Transverse colon (tissue), 4 donors: ENCODE results near the gene GPR21. TPM values are rescaled to one million over a fixed set of nuclear protein-coding genes. Genes with fewer than 3 reads are reported as not detected.

Experiments
- DNase-seq: peaks from one replicate; pipeline ENCODE4 v3.0.0-alpha.2; 2019
- H3K27ac ChIP-seq, 4 donors: fragments of 200-600 bp; sonication (generic); 2 replicates each; pipeline ENCODE4 v1.5.1; 2016 to 2018; ENCODE audit warnings: inconsistent platforms in 4 of 4
- H3K27me3 ChIP-seq: fragments of 200-600 bp; sonication (generic); 2 replicates; pipeline ENCODE4 v1.5.1; 2017; ENCODE audit warnings: inconsistent platforms
- H3K36me3 ChIP-seq, 4 donors: fragments of 200-600 bp; sonication (generic); 2 replicates each; pipeline ENCODE4 v1.5.1; 2017 to 2019; ENCODE audit warnings: inconsistent platforms in 4 of 4
- H3K4me1 ChIP-seq, 4 donors: fragments of 200-600 bp; sonication (generic); 2 replicates each; pipeline ENCODE4 v1.5.1; 2017 to 2020; ENCODE audit warnings: inconsistent platforms in 4 of 4
- H3K4me3 ChIP-seq, 4 donors: fragments of 200-600 bp; sonication (generic); 1 replicate in 1 of 4; 2 replicates in 3 of 4; pipeline versions ENCODE4 v1.5.1 to v1.6.1; 2017 to 2019; ENCODE audit warnings: inconsistent platforms in 4 of 4
- H3K9me3 ChIP-seq, 2 donors: fragments of 200-600 bp; sonication (generic); 2 replicates each; pipeline ENCODE4 v1.5.1; 2017 to 2019; ENCODE audit warnings: inconsistent platforms in 2 of 2
- CTCF ChIP-seq, 5 experiments: fragments of 200-600 bp in 3 of 5; fragments of 450-650 bp in 2 of 5; sonication (generic) in 3 of 5; IDR thresholded peaks; 1 replicate in 2 of 5; 2 replicates in 3 of 5; pipeline ENCODE4 v1.5.1; 2016 to 2017; ENCODE audit warnings: antibody characterized with exemption in 5 of 5, inconsistent platforms in 3 of 5, mild to moderate bottlenecking in 2 of 5, moderate library complexity in 1 of 5
- EP300 ChIP-seq: sonication (generic); formaldehyde crosslinking; IDR thresholded peaks from one replicate; pipeline ENCODE4 v1.6.1; 2017; ENCODE audit warnings: antibody characterized with exemption, low read depth
- POLR2A ChIP-seq: fragments of 450-650 bp; IDR thresholded peaks from one replicate; pipeline ENCODE4 v1.6.1; 2016; ENCODE audit warnings: antibody characterized with exemption, mild to moderate bottlenecking, moderate library complexity
- POLR2AphosphoS5 ChIP-seq, 3 donors: sonication (generic); formaldehyde crosslinking; IDR thresholded peaks; one replicate each; pipeline ENCODE4 v1.6.1; 2016; ENCODE audit warnings: antibody characterized with exemption in 3 of 3
- WGBS, 2 donors: methylation state at CpG; one replicate each; pipeline ENCODE4 v1.1.5; 2018; ENCODE audit warnings: low coverage in 1 of 2; 5-methylcytosine and 5-hydroxymethylcytosine counted together
- in situ Hi-C, 4 donors: fragments of 200-750 bp; cut with MboI; loops; one replicate each; pipeline versions ENCODE4 v1.15.0 to v1.15.1; 2017; ENCODE audit warnings: low sequenced_read_pairs in 3 of 4, low pct_ligation_motif_present in 1 of 4, low pct_unique_long_range_greater_than_20kb in 1 of 4
- intact Hi-C: fragments of 100-400 bp; cut with DNase I; formaldehyde crosslinking; loops from one replicate; pipeline ENCODE4 v1.15.1; 2023; ENCODE audit warnings: low total_unique reads
- small RNA-seq, 4 donors: library from RNA; depleted of rRNA; stranded (forward); fragments of <200 nt; gene quantifications; one replicate each; pipeline ENCODE3, GENCODE V24; 2016
- total RNA-seq, 4 donors: library from RNA; depleted of rRNA; stranded (reverse); fragments of >200 nt; gene quantifications; one replicate each; pipeline ENCODE4 v1.1.0, GENCODE V29; 2016

The GPR21 gene
- total RNA-seq, 4 donors from 2014 or later: 3.0 TPM; not detected in 3

DNA sequence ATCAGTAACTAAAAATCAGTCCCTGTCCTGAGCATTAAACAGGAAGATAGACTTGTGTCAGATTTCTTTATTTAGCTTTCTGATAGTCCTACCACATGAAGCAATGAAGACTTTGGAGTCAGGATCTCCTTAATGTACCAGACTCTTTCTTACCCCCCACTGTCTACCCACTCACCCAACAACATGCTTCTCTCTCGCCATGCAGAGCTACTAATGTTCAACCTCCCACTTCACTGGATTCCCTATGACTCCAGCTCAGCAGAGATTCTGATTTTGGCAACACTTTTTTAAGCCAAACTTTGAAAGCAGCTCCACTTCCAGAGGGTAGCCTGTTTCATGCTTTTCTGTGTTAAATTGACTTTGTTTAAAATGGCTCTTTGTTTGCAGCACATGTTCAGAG is 50.8 kb downstream of the GPR21 start:
- 100% methylated on average over 1 of the region's 1 CpG; no CpG with 5 or more reads in 1 of the 2 donors for WGBS, 2 donors
- no peaks in the 10 kb centered on the region for H3K27me3 ChIP-seq
- no peak for DNase-seq
- no peaks in the 10 kb centered on the region for H3K4me1 ChIP-seq
- peaks cover 0 to 18% (median 7%) of the 10 kb centered on the region in 4 donors for H3K36me3 ChIP-seq
- in situ Hi-C loops: loop anchor here in 3 of 4 donors (5.0 to 10.0 kb wide), 3 partner anchors 261 to 271 kb away; partner anchors contain the start of gene CRB2 (in 1 of the 3)
- H3K4me3 ChIP-seq: no peak overlapping the region
- no peak for TF ChIP-seq POLR2A
- TF ChIP-seq EP300: no peak
- no peak for TF ChIP-seq CTCF (IDR thresholded peaks at IDR 0.05)
- no peak for TF ChIP-seq POLR2AphosphoS5 (IDR thresholded peaks at IDR 0.05)
- intact Hi-C loops: no loop called here
- H3K27ac ChIP-seq: no peak overlapping the region
- no peaks in the 10 kb centered on the region for H3K9me3 ChIP-seq

Small RNA genes within 50 kb of the gene (small RNA-seq; reads per million reads assigned to genes)
- gene GPR21: 0 reads per million in 4 donors

Other genes starting within 250 kb of the GPR21 start
- gene OR5C1, start 244.7 kb upstream of the GPR21 start, total RNA-seq: not detected
- not detected for gene OR1K1, start 233.5 kb upstream of the GPR21 start, total RNA-seq
- gene PDCL, start 205.1 kb upstream of the GPR21 start, total RNA-seq: 10 to 100 TPM in 3 of 4 donors, 1 to 10 TPM in 1; 4.6 to 16.4 (median 12.8) TPM
- gene RC3H2, start 128.3 kb upstream of the GPR21 start, total RNA-seq: 100 to 1,000 TPM in 1 of 4 donors, 10 to 100 TPM in 3; 42.5 to 163 (median 54.7) TPM
- gene ZBTB6, start 120.3 kb upstream of the GPR21 start, total RNA-seq: 10 to 100 TPM in 1 of 4 donors, 1 to 10 TPM in 3; 5.2 to 10.1 (median 8.7) TPM
- gene ZBTB26, start 102.2 kb upstream of the GPR21 start, total RNA-seq: 10 to 100 TPM in 1 of 4 donors, 1 to 10 TPM in 3; 6.7 to 18.5 (median 8.0) TPM
- gene RABGAP1, start 92.6 kb upstream of the GPR21 start, total RNA-seq: 100 to 1,000 TPM in 2 of 4 donors, 10 to 100 TPM in 2; 56.1 to 114 (median 88.9) TPM
- 10 to 100 TPM; 19.1 to 50.3 (median 43.2) TPM for gene STRBP, start 234.9 kb downstream of the GPR21 start, total RNA-seq